ENCODE measurements around the gene GIMAP8. TPM values are rescaled to one million over a fixed set of nuclear protein-coding genes. Genes with fewer than 3 reads are reported as not detected.
A peak's percentile ranks its signal among the peaks of the same experiment; 100 is the strongest.

GIMAP8 gene
- 1 to 10 TPM; 2.7 to 10.0 (median 6.2) TPM for total RNA-seq
- long read RNA-seq = 0 reads

DNA sequence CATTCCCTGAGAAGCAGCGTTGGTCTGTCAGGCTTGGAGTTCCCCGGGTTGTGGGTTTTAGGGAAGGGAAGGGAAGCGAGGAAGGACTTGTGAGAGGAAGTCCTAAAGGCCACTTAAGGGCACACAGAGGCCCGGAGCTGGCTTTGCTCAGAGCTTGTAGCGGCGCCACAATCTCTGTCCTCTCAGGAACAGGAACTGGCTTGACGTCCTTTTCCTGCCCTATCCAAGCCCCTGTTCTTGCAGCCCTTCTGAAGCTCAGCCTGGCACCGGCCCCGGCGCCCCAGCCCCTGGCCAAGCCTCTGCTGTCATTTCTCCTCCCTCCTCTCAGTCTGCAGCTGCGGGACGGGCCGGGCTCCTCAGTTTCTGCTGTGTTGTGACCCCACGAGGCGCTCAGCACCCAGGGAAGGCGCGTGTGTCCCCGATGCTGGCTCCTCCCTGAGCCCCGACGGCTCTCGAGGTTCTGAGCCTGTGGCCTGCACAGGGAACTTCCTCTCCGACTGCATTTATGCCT lies at the start of gene GIMAP8:
GIMAP8 (plus strand) TSS at position 140 of the 511 bp plus-strand sequence. CDS start 16,069 bp downstream, outside the sequence.
- intact Hi-C loops (cut with DNase I) = no loop called here
- peak; percentile 68 to 75 (median 72) for ATAC-seq

GRCh38 chr7:150400788-150401423 lies 49.5 kb upstream of the GIMAP8 start:
- no peaks in the 10 kb centered on the region for H3K27me3 ChIP-seq
- no peak for ATAC-seq
- TF ChIP-seq, protein P1, sequence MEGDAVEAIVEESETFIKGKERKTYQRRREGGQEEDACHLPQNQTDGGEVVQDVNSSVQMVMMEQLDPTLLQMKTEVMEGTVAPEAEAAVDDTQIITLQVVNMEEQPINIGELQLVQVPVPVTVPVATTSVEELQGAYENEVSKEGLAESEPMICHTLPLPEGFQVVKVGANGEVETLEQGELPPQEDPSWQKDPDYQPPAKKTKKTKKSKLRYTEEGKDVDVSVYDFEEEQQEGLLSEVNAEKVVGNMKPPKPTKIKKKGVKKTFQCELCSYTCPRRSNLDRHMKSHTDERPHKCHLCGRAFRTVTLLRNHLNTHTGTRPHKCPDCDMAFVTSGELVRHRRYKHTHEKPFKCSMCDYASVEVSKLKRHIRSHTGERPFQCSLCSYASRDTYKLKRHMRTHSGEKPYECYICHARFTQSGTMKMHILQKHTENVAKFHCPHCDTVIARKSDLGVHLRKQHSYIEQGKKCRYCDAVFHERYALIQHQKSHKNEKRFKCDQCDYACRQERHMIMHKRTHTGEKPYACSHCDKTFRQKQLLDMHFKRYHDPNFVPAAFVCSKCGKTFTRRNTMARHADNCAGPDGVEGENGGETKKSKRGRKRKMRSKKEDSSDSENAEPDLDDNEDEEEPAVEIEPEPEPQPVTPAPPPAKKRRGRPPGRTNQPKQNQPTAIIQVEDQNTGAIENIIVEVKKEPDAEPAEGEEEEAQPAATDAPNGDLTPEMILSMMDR (IDR thresholded peaks at IDR 0.05) = no peak
- TF ChIP-seq POLR2A (IDR thresholded peaks at IDR 0.05) = no peak
- DNase-seq = no peak
- H3K4me1 ChIP-seq = peaks cover 0 to 7% (median 3%) of the 10 kb centered on the region in 4 donors
- intact Hi-C loops (cut with DNase I) = no loop called here
- no peak overlapping the region for H3K27ac ChIP-seq
- H3K4me3 ChIP-seq = no peak overlapping the region
- H3K9me3 ChIP-seq = no peaks in the 10 kb centered on the region
- WGBS (ENCODE audit: insufficient coverage, low coverage, low lambda C conversion rate, missing lambda C conversion rate) = 72% methylated on average over 12 of the region's 15 CpGs
- no peaks in the 10 kb centered on the region for H3K36me3 ChIP-seq

More for the DNA sequence above, at the start of gene GIMAP8:
- 29% methylated on average over 9 of the region's 22 CpGs for WGBS (ENCODE audit: insufficient coverage, low coverage, low lambda C conversion rate, missing lambda C conversion rate)
- Histone ChIP-seq H3K36me3 (no peaks in the 10 kb centered on the region), H3K27me3 (no peaks in the 10 kb centered on the region), H3K4me1 (peaks cover 0 to 16% (median 7%) of the 10 kb centered on the region in 4 donors), H3K9me3 (no peaks in the 10 kb centered on the region), H3K27ac (peak within 1 kb of the TSS; percentile 44 to 76 (median 57)), H3K4me3 (peak within 1 kb of the TSS; percentile 39 to 52 (median 41))
- peak; percentile 67 to 78 (median 70) for DNase-seq
- TF ChIP-seq, protein P1 (IDR thresholded peaks at IDR 0.05) = no peak
- peak; percentile 25 for TF ChIP-seq POLR2A (IDR thresholded peaks at IDR 0.05)

DNA sequence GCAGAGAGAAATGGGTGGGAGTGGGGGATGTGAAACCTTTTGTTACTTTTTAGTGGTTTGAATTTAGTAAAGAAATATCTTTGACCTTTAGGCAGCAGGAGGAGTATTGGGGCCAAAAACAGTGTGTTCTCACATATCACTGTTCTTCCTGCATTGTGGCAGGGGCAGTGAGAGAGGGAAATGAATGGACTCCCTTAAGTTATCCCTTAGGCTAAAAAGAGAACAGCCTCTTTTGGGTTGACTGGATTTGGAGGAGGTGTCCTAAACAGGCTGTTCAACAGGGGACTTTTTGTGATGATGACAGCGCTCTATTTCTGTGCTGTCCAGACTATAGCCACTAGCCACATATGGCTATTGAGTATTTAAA lies 49.0 kb upstream of the GIMAP8 start:
- no CpG with 5 or more reads among the region's 1 CpG for WGBS (ENCODE audit: insufficient coverage, low coverage, low lambda C conversion rate, missing lambda C conversion rate)
- Histone ChIP-seq H3K4me3 (no peak overlapping the region), H3K9me3 (no peaks in the 10 kb centered on the region), H3K4me1 (peaks cover 0 to 12% (median 6%) of the 10 kb centered on the region in 4 donors), H3K36me3 (no peaks in the 10 kb centered on the region), H3K27me3 (no peaks in the 10 kb centered on the region), H3K27ac (no peak overlapping the region)
- ATAC-seq (no peak), DNase-seq (no peak)
- TF ChIP-seq, protein P1 (IDR thresholded peaks at IDR 0.05) = no peak
- TF ChIP-seq POLR2A (IDR thresholded peaks at IDR 0.05) = no peak
- intact Hi-C loops (cut with DNase I) = no loop called here

GRCh38 chr7:150401861-150402631 lies 48.4 kb upstream of the GIMAP8 start:
- no peaks in the 10 kb centered on the region for H3K9me3 ChIP-seq
- ATAC-seq = no peak
- no peak overlapping the region for H3K27ac ChIP-seq
- H3K4me3 ChIP-seq = no peak overlapping the region
- peaks cover 0 to 17% (median 8%) of the 10 kb centered on the region in 4 donors for H3K4me1 ChIP-seq
- intact Hi-C loops (cut with DNase I) = no loop called here
- no peaks in the 10 kb centered on the region for H3K27me3 ChIP-seq
- WGBS (ENCODE audit: insufficient coverage, low coverage, low lambda C conversion rate, missing lambda C conversion rate) = 80% methylated on average over 6 of the region's 7 CpGs
- DNase-seq = no peak
- no peaks in the 10 kb centered on the region for H3K36me3 ChIP-seq
- TF ChIP-seq, protein P1 (IDR thresholded peaks at IDR 0.05) = no peak
- no peak for TF ChIP-seq POLR2A (IDR thresholded peaks at IDR 0.05)
